ENCODE data around the gene MCFD2. TPM values are rescaled to one million over a fixed set of nuclear protein-coding genes. Genes with fewer than 3 reads are reported as not detected.

The MCFD2 gene
- total and polyA plus RNA-seq, 2 donors (not counting 1 experiment from before 2014, with no cell fraction given): 31.6 to 53.3 TPM

GRCh38 chr2:46951290-46952064 is 35.9 kb upstream of the MCFD2 start:
- H3K4me3 ChIP-seq (ENCODE audit: control extremely low read depth in 1 of 5, extremely low read depth in 1 of 5, insufficient read depth in 1 of 5, low read depth in 2 of 5, low read length in 4 of 5): no peak overlapping the region
- no peak for TF ChIP-seq EZH2 (IDR thresholded peaks at IDR 0.05; ENCODE audit: borderline replicate concordance, insufficient read depth, low read depth, low read length, poor library complexity, severe bottlenecking)
- no peak for TF ChIP-seq CTCF (IDR thresholded peaks at IDR 0.05)
- H3K27me3 ChIP-seq (replicated peaks in 1 of 4; ENCODE audit: control extremely low read depth in 1 of 4, control insufficient read depth in 3 of 4, insufficient read depth in 4 of 4, low read length in 3 of 4): no peaks in the 10 kb centered on the region
- peaks cover 80% of the 10 kb centered on the region for H4K20me1 ChIP-seq (ENCODE audit: control insufficient read depth, insufficient read depth, low read length, poor library complexity, severe bottlenecking)
- Mint-ChIP-seq H3K27ac (peak overlapping the region; percentile 51), H3K4me1 (peaks cover 58% of the 10 kb centered on the region), H3K27me3 (no peaks in the 10 kb centered on the region), H3K4me3 (peak overlapping the region; percentile 60), H3K9me3 (ENCODE audit: insufficient read depth) (no peaks in the 10 kb centered on the region)
- no peaks in the 10 kb centered on the region for H3K9me3 ChIP-seq (ENCODE audit: control extremely low read depth in 1 of 3, control insufficient read depth in 2 of 3, insufficient read depth in 1 of 3, low read length in 2 of 3)
- intact Hi-C loops (cut with micrococcal nuclease): loop anchor here (1.0 kb wide), 1 partner anchor 9 kb away; no protein-coding TSS in a partner anchor
- H3K27ac ChIP-seq (ENCODE audit: low read length in 2 of 2): peak overlapping the region in 1 of 2 donors; percentile 48
- peak overlapping the region; percentile 16 for H3K9ac ChIP-seq (ENCODE audit: low read length)
- peaks cover 53 to 56% of the 10 kb centered on the region in 2 donors for H3K4me1 ChIP-seq (ENCODE audit: control insufficient read depth in 2 of 2, insufficient read depth in 2 of 2, low read length in 2 of 2)
- H3K79me2 ChIP-seq (ENCODE audit: control insufficient read depth, insufficient read depth, low read length): peaks cover 99% of the 10 kb centered on the region
- ATAC-seq (ENCODE audit: low read depth): peak; percentile 10
- H3K4me2 ChIP-seq (replicated peaks; ENCODE audit: low read depth, low read length, poor library complexity, severe bottlenecking): peak overlapping the region; percentile 55
- peak; percentile 30 for DNase-seq
- H3K36me3 ChIP-seq (replicated peaks in 1 of 2; ENCODE audit: control extremely low read depth in 1 of 2, control insufficient read depth in 1 of 2, extremely low read depth in 1 of 2, insufficient read depth in 2 of 2, low read length in 1 of 2): peaks cover 0 to 76% of the 10 kb centered on the region in 2 experiments
- ChIA-PET CTCF (interaction anchor here (0.7 to 1.7 kb wide), 5 partner anchors 9 to 384 kb away, joined by 3 to 4 read pairs (median 3); no protein-coding TSS in a partner anchor), POLR2A (interaction anchor here (0.6 to 0.9 kb wide), 2 partner anchors 31 to 32 kb away, joined by 3 to 6 read pairs; no protein-coding TSS in a partner anchor)
- 96% methylated on average over 8 of the region's 9 CpGs for WGBS (ENCODE audit: insufficient coverage)
- no peak overlapping the region for H2AFZ ChIP-seq (ENCODE audit: insufficient read depth, low read depth, low read length, poor library complexity, severe bottlenecking)

- Mint-ChIP-seq H3K9me3 (ENCODE audit: insufficient read depth) (no peaks in the 10 kb centered on the region), H3K27me3 (no peaks in the 10 kb centered on the region), H3K4me1 (peaks cover 68% of the 10 kb centered on the region), H3K4me3 (peak overlapping the region; percentile 57), H3K27ac (peak overlapping the region; percentile 64)
- H3K4me3 ChIP-seq (ENCODE audit: control extremely low read depth in 1 of 5, extremely low read depth in 1 of 5, insufficient read depth in 1 of 5, low read depth in 2 of 5, low read length in 4 of 5): no peak overlapping the region
- H3K9me3 ChIP-seq (ENCODE audit: control extremely low read depth in 1 of 3, control insufficient read depth in 2 of 3, insufficient read depth in 1 of 3, low read length in 2 of 3): no peaks in the 10 kb centered on the region
- no peaks in the 10 kb centered on the region for H3K27me3 ChIP-seq (replicated peaks in 1 of 4; ENCODE audit: control extremely low read depth in 1 of 4, control insufficient read depth in 3 of 4, insufficient read depth in 4 of 4, low read length in 3 of 4)
- WGBS (ENCODE audit: insufficient coverage): 96% methylated on average over 5 of the region's 8 CpGs
- ChIA-PET POLR2A (no interaction called here), CTCF (interaction anchor here (1.3 kb wide), 1 partner anchor 22 kb away, joined by 3 read pairs; no protein-coding TSS in a partner anchor)
- H4K20me1 ChIP-seq (ENCODE audit: control insufficient read depth, insufficient read depth, low read length, poor library complexity, severe bottlenecking): peaks cover 74% of the 10 kb centered on the region
- no peak overlapping the region for H3K9ac ChIP-seq (ENCODE audit: low read length)
- peak overlapping the region in 1 of 2 donors; percentile 45 for H3K27ac ChIP-seq (ENCODE audit: low read length in 2 of 2)
- no peak for ATAC-seq (ENCODE audit: low read depth)
- peaks cover 63 to 67% of the 10 kb centered on the region in 2 donors for H3K4me1 ChIP-seq (ENCODE audit: control insufficient read depth in 2 of 2, insufficient read depth in 2 of 2, low read length in 2 of 2)
- H3K36me3 ChIP-seq (replicated peaks in 1 of 2; ENCODE audit: control extremely low read depth in 1 of 2, control insufficient read depth in 1 of 2, extremely low read depth in 1 of 2, insufficient read depth in 2 of 2, low read length in 1 of 2): peaks cover 0 to 76% of the 10 kb centered on the region in 2 experiments
- intact Hi-C loops (cut with micrococcal nuclease): no loop called here
- no peak overlapping the region for H2AFZ ChIP-seq (ENCODE audit: insufficient read depth, low read depth, low read length, poor library complexity, severe bottlenecking)
- H3K4me2 ChIP-seq (replicated peaks; ENCODE audit: low read depth, low read length, poor library complexity, severe bottlenecking): peak overlapping the region; percentile 30
- DNase-seq: no peak
- TF ChIP-seq EZH2 (IDR thresholded peaks at IDR 0.05; ENCODE audit: borderline replicate concordance, insufficient read depth, low read depth, low read length, poor library complexity, severe bottlenecking) (no peak), CTCF (IDR thresholded peaks at IDR 0.05) (no peak)
- peaks cover 99% of the 10 kb centered on the region for H3K79me2 ChIP-seq (ENCODE audit: control insufficient read depth, insufficient read depth, low read length)
Measured at GRCh38 chr2:46950314-46950713, 34.7 kb upstream of the MCFD2 start.

Data from B cell (primary cell).